Measurements from ENCODE around the gene TMEM163. TPM values are rescaled to one million over a fixed set of nuclear protein-coding genes. Genes with fewer than 3 reads are reported as not detected.
A peak's percentile ranks its signal among the peaks of the same experiment; 100 is the strongest.

Gene TMEM163
- total RNA-seq, 6 donors from 2014 or later = 19.3 to 71.6 (median 26.7) TPM

- peak in 1 of 2 donors; percentile 47 for ATAC-seq (ENCODE audit: low FRiP score in 2 of 2)
- Histone ChIP-seq H3K4me1 (peaks cover 0 to 12% (median 0%) of the 10 kb centered on the region in 4 donors), H3K27ac (no peak overlapping the region), H3K36me3 (no peaks in the 10 kb centered on the region), H3K4me3 (no peak overlapping the region), H3K27me3 (no peaks in the 10 kb centered on the region), H3K9me3 (no peaks in the 10 kb centered on the region)
- DNase-seq = peak in 1 of 2 donors; percentile 55
- 81 to 84% methylated on average over 17 to 21 of the region's 21 CpGs for WGBS, 2 donors
- TF ChIP-seq POLR2A (IDR thresholded peaks at IDR 0.05) = no peak
- TF ChIP-seq EP300 (IDR thresholded peaks at IDR 0.05) = no peak
- no peak for TF ChIP-seq POLR2AphosphoS5 (IDR thresholded peaks at IDR 0.05)
- TF ChIP-seq CTCF (IDR thresholded peaks at IDR 0.05) = no peak
Observed at GRCh38 chr2:134705861-134706586, 12.8 kb downstream of the TMEM163 start.

GRCh38 chr2:134704173-134704572 is 14.6 kb downstream of the TMEM163 start:
- Histone ChIP-seq H3K4me1 (peaks cover 0 to 12% (median 0%) of the 10 kb centered on the region in 4 donors), H3K27me3 (no peaks in the 10 kb centered on the region), H3K9me3 (no peaks in the 10 kb centered on the region), H3K27ac (no peak overlapping the region), H3K36me3 (no peaks in the 10 kb centered on the region), H3K4me3 (no peak overlapping the region)
- TF ChIP-seq POLR2AphosphoS5 (IDR thresholded peaks at IDR 0.05) = no peak
- TF ChIP-seq EP300 (IDR thresholded peaks at IDR 0.05) = no peak
- ATAC-seq (ENCODE audit: low FRiP score in 2 of 2) = no peak
- DNase-seq = no peak
- 81 to 89% methylated on average over 3 to 4 of the region's 4 CpGs for WGBS, 2 donors

GRCh38 chr2:134703426-134703825 is 15.4 kb downstream of the TMEM163 start:
- Histone ChIP-seq H3K36me3 (no peaks in the 10 kb centered on the region), H3K4me1 (peaks cover 0 to 12% (median 0%) of the 10 kb centered on the region in 4 donors), H3K4me3 (no peak overlapping the region), H3K27ac (no peak overlapping the region), H3K9me3 (no peaks in the 10 kb centered on the region), H3K27me3 (no peaks in the 10 kb centered on the region)
- no peak for ATAC-seq (ENCODE audit: low FRiP score in 2 of 2)
- TF ChIP-seq POLR2AphosphoS5 (IDR thresholded peaks at IDR 0.05) (no peak), CTCF (IDR thresholded peaks at IDR 0.05) (no peak), POLR2A (IDR thresholded peaks at IDR 0.05) (no peak), EP300 (IDR thresholded peaks at IDR 0.05) (no peak)
- 21 to 42% methylated on average over 1 of the region's 1 CpG for WGBS, 2 donors
- DNase-seq = no peak

- Histone ChIP-seq H3K27ac (no peak overlapping the region), H3K27me3 (no peaks in the 10 kb centered on the region), H3K4me1 (no peaks in the 10 kb centered on the region), H3K9me3 (no peaks in the 10 kb centered on the region), H3K36me3 (no peaks in the 10 kb centered on the region), H3K4me3 (no peak overlapping the region)
- TF ChIP-seq CTCF (IDR thresholded peaks at IDR 0.05) = no peak
- no peak for TF ChIP-seq POLR2AphosphoS5 (IDR thresholded peaks at IDR 0.05)
- no peak for TF ChIP-seq EP300 (IDR thresholded peaks at IDR 0.05)
- no peak for TF ChIP-seq POLR2A (IDR thresholded peaks at IDR 0.05)
- ATAC-seq (ENCODE audit: low FRiP score in 2 of 2) (no peak), DNase-seq (no peak)
- 91 to 94% methylated on average over 5 of the region's 5 CpGs for WGBS, 2 donors
Observed at GRCh38 chr2:134700730-134701129, 18.1 kb downstream of the TMEM163 start.

GRCh38 chr2:134694411-134694810 is 24.4 kb downstream of the TMEM163 start:
- Histone ChIP-seq H3K27me3 (no peaks in the 10 kb centered on the region), H3K9me3 (no peaks in the 10 kb centered on the region), H3K27ac (no peak overlapping the region), H3K4me3 (no peak overlapping the region), H3K4me1 (no peaks in the 10 kb centered on the region), H3K36me3 (no peaks in the 10 kb centered on the region)
- TF ChIP-seq POLR2AphosphoS5 (IDR thresholded peaks at IDR 0.05) = no peak
- TF ChIP-seq POLR2A (IDR thresholded peaks at IDR 0.05) = no peak
- no peak for TF ChIP-seq CTCF (IDR thresholded peaks at IDR 0.05)
- no peak for TF ChIP-seq EP300 (IDR thresholded peaks at IDR 0.05)
- DNase-seq = no peak
- ATAC-seq (ENCODE audit: low FRiP score in 2 of 2) = no peak
